Measurements from ENCODE around the gene HS6ST3.
"Not testable (repeated sequence)": the region's sequence is repeated elsewhere in the genome, so short reads cannot be mapped to it uniquely, and the experiment has no call there.

Gene HS6ST3

DNA sequence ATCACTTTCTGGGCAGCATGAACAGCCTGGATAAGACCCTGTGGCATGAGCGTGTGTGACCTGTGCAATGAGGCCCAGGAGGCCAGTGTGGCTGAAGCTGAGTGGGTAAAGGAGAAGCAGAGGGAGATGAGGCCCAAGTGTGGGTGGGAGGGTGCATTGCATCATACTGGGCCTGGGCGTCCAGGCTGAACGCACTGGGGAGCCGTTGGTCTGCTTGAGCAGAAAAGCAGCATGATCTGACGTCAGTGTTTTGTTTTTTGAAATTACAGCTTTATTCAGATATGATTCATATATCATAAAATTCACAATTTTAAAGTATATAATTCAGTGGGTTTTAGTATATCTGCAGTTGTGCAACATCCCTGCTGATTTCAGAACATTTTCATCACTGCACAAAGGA, 409.7 kb downstream of the HS6ST3 start:
- ATAC-seq (ENCODE audit: low read depth) = no peak

DNA sequence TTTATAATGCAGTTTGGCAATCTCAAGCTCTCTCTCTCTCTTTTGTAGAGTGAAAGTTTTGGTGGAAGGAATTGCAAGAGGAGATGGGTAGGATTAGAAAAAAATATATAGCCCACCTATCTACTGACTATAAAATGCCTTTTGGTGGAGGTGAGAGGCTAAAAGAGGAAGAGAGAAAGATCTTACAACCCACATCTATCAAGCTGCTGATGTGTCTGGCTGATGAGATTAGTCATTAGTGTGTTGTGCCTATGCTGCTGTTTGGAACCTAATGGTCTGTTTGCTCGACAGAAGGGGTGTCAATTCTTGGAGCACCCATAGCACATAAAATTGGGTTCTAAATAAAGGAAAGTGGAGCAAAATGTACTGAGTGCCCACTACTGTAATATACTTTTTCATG, 411.0 kb downstream of the HS6ST3 start:
- no peak for ATAC-seq (ENCODE audit: low read depth)

More for the DNA sequence above, 409.7 kb downstream of the HS6ST3 start:
- Histone ChIP-seq H3K27me3 (ENCODE audit: insufficient read depth, poor library complexity, severe bottlenecking) (no peaks in the 10 kb centered on the region), H3K4me1 (ENCODE audit: insufficient read depth, poor library complexity, severe bottlenecking) (no peaks in the 10 kb centered on the region), H3K4me3 (ENCODE audit: severe bottlenecking) (no peak overlapping the region), H3K36me3 (ENCODE audit: low read depth) (no peaks in the 10 kb centered on the region), H3K27ac (ENCODE audit: poor library complexity, severe bottlenecking) (no peak overlapping the region), H3K9me3 (ENCODE audit: severe bottlenecking) (no peaks in the 10 kb centered on the region)
- no peak for DNase-seq (ENCODE audit: low spot score)
- TF ChIP-seq, protein P1, sequence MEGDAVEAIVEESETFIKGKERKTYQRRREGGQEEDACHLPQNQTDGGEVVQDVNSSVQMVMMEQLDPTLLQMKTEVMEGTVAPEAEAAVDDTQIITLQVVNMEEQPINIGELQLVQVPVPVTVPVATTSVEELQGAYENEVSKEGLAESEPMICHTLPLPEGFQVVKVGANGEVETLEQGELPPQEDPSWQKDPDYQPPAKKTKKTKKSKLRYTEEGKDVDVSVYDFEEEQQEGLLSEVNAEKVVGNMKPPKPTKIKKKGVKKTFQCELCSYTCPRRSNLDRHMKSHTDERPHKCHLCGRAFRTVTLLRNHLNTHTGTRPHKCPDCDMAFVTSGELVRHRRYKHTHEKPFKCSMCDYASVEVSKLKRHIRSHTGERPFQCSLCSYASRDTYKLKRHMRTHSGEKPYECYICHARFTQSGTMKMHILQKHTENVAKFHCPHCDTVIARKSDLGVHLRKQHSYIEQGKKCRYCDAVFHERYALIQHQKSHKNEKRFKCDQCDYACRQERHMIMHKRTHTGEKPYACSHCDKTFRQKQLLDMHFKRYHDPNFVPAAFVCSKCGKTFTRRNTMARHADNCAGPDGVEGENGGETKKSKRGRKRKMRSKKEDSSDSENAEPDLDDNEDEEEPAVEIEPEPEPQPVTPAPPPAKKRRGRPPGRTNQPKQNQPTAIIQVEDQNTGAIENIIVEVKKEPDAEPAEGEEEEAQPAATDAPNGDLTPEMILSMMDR (IDR thresholded peaks at IDR 0.05; ENCODE audit: poor library complexity, severe bottlenecking) = no peak

DNA sequence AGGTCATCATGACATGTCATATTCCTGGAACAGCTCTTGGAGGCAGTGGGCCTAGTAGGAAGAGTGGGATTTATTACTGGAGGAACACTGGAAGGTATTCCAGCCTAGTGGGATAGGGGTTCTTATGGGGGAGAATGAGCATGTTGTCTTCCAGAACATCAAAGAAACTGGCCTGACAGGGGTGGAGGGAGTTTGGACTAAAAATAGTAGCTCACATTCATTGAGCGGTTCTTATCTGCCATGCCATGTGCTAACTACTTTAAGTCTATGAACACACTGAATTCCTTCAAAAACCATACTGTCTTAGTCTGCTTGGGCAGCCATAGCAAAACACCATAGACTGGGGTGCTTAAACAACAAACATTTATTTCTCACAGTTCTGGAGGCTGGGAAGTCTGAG, 413.6 kb downstream of the HS6ST3 start:
- DNase-seq (ENCODE audit: low spot score) = no peak
- Histone ChIP-seq H3K27ac (ENCODE audit: poor library complexity, severe bottlenecking) (no peak overlapping the region), H3K9me3 (ENCODE audit: severe bottlenecking) (no peaks in the 10 kb centered on the region), H3K36me3 (ENCODE audit: low read depth) (no peaks in the 10 kb centered on the region), H3K4me3 (ENCODE audit: severe bottlenecking) (no peak overlapping the region), H3K27me3 (ENCODE audit: insufficient read depth, poor library complexity, severe bottlenecking) (no peaks in the 10 kb centered on the region), H3K4me1 (ENCODE audit: insufficient read depth, poor library complexity, severe bottlenecking) (no peaks in the 10 kb centered on the region)
- no peak for ATAC-seq (ENCODE audit: low read depth)
- TF ChIP-seq, protein P1 (IDR thresholded peaks at IDR 0.05; ENCODE audit: poor library complexity, severe bottlenecking) = no peak

More for the DNA sequence above, 411.0 kb downstream of the HS6ST3 start:
- no peaks in the 10 kb centered on the region for H3K4me1 ChIP-seq (ENCODE audit: insufficient read depth, poor library complexity, severe bottlenecking)
- H3K4me3 ChIP-seq (ENCODE audit: severe bottlenecking) = no peak overlapping the region
- H3K36me3 ChIP-seq (ENCODE audit: low read depth) = no peaks in the 10 kb centered on the region
- H3K27ac ChIP-seq (ENCODE audit: poor library complexity, severe bottlenecking) = no peak overlapping the region
- H3K27me3 ChIP-seq (ENCODE audit: insufficient read depth, poor library complexity, severe bottlenecking) = no peaks in the 10 kb centered on the region
- TF ChIP-seq, protein P1 (IDR thresholded peaks at IDR 0.05; ENCODE audit: poor library complexity, severe bottlenecking) = no peak
- DNase-seq (ENCODE audit: low spot score) = no peak
- no peaks in the 10 kb centered on the region for H3K9me3 ChIP-seq (ENCODE audit: severe bottlenecking)

DNA sequence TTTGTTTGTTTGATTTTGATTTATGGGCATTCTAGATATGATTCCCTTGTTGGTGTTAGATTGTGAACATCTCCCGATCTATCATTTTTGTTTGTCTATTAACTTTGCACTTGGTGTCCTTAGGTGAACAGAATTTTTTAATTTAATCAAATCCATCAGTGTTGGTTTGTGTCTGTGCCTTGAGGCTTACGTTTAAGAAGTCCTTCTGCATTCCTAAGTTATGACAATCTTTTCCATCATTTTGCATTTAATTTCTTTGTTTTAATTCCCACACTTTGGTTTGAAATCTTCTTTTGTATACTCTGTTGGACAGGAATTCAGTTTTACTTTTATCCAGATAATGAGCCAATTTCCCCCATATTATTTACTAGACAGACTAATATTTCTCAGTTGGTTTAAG, 421.7 kb downstream of the HS6ST3 start:
- TF ChIP-seq, protein P1 (IDR thresholded peaks at IDR 0.05; ENCODE audit: poor library complexity, severe bottlenecking) = no peak
- ATAC-seq (ENCODE audit: low read depth) (no peak), DNase-seq (ENCODE audit: low spot score) (no peak)
- H3K27ac ChIP-seq (ENCODE audit: poor library complexity, severe bottlenecking) = no peak overlapping the region
- no peaks in the 10 kb centered on the region for H3K9me3 ChIP-seq (ENCODE audit: severe bottlenecking)
- no peak overlapping the region for H3K4me3 ChIP-seq (ENCODE audit: severe bottlenecking)
- no peaks in the 10 kb centered on the region for H3K4me1 ChIP-seq (ENCODE audit: insufficient read depth, poor library complexity, severe bottlenecking)
- no peaks in the 10 kb centered on the region for H3K36me3 ChIP-seq (ENCODE audit: low read depth)
- H3K27me3 ChIP-seq (ENCODE audit: insufficient read depth, poor library complexity, severe bottlenecking) = no peaks in the 10 kb centered on the region

DNA sequence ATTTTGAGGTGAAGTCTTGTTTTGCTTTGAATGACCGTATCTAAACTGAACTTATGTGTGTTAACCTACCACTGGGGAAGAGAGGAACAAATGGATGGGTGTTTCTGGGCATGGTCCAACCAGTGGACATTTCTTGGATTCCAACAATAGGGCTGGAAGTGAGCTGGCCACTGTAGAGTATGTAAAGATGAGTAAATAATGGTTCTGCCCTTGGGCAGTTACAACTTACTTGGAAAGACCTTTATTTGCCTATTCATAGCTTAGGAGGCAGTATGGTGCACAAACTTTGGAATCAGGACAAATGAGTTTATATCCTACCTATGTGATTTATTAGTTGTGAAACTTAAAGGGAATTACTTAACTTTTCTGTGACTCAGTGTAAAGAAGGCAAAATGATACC, 429.5 kb downstream of the HS6ST3 start:
- no peak overlapping the region for H3K27ac ChIP-seq (ENCODE audit: poor library complexity, severe bottlenecking)
- no peaks in the 10 kb centered on the region for H3K9me3 ChIP-seq (ENCODE audit: severe bottlenecking)
- DNase-seq (ENCODE audit: low spot score) = no peak
- H3K27me3 ChIP-seq (ENCODE audit: insufficient read depth, poor library complexity, severe bottlenecking) = no peaks in the 10 kb centered on the region
- H3K36me3 ChIP-seq (ENCODE audit: low read depth) = no peaks in the 10 kb centered on the region
- H3K4me1 ChIP-seq (ENCODE audit: insufficient read depth, poor library complexity, severe bottlenecking) = no peaks in the 10 kb centered on the region
- TF ChIP-seq, protein P1 (IDR thresholded peaks at IDR 0.05; ENCODE audit: poor library complexity, severe bottlenecking) = no peak
- H3K4me3 ChIP-seq (ENCODE audit: severe bottlenecking) = no peak overlapping the region
- no peak for ATAC-seq (ENCODE audit: low read depth)

DNA sequence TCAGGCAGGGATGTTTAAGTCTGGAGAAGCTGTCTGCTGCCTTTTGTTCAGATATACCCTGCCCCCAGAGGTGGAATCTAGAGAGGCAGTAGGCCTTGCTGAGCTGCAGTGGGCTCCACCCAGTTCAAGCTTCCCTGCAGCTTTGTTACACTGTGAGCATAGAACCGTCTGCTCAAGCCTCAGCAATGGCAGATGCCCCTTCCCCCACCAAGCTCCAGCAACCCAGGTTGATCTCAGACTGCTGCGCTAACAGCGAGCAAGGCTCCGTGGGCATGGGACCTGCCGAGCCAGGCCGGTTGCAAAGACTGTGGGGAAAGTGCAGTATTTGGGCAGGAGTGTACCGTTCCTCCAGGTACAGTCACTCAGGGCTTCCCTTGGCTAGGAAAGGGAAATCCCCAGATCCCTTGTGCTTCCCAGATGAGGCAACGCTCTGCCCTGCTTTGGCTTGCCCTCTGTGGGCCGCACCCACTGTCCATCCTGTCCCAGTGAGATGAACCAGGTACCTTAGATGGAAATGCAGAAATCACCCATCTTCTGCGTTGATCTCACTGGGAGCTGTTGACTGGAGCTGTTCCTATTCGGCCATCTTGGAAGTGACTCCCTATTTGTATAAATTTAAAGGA, 434.6 kb downstream of the HS6ST3 start:
- not testable (repeated sequence) for ATAC-seq (ENCODE audit: low read depth); H3K27me3 ChIP-seq (ENCODE audit: insufficient read depth, poor library complexity, severe bottlenecking); DNase-seq (ENCODE audit: low spot score); H3K27ac ChIP-seq (ENCODE audit: poor library complexity, severe bottlenecking); H3K36me3 ChIP-seq (ENCODE audit: low read depth); H3K4me1 ChIP-seq (ENCODE audit: insufficient read depth, poor library complexity, severe bottlenecking); H3K9me3 ChIP-seq (ENCODE audit: severe bottlenecking); H3K4me3 ChIP-seq (ENCODE audit: severe bottlenecking)
